GM19372 (cell line): ENCODE results near the gene MRPL24.
"Not testable (repeated sequence)": the region's sequence is repeated elsewhere in the genome, so short reads cannot be mapped to it uniquely, and the experiment has no call there.

ENCODE experiments used
- ATAC-seq: cut with Tn5 transposase; IDR thresholded peaks from one replicate; pipeline ENCODE4 v1.9.1; 2021; ENCODE audit warnings: mild to moderate bottlenecking, low read depth, moderate library complexity; ENCODE audit not compliant: unreplicated experiment

MRPL24 gene

DNA sequence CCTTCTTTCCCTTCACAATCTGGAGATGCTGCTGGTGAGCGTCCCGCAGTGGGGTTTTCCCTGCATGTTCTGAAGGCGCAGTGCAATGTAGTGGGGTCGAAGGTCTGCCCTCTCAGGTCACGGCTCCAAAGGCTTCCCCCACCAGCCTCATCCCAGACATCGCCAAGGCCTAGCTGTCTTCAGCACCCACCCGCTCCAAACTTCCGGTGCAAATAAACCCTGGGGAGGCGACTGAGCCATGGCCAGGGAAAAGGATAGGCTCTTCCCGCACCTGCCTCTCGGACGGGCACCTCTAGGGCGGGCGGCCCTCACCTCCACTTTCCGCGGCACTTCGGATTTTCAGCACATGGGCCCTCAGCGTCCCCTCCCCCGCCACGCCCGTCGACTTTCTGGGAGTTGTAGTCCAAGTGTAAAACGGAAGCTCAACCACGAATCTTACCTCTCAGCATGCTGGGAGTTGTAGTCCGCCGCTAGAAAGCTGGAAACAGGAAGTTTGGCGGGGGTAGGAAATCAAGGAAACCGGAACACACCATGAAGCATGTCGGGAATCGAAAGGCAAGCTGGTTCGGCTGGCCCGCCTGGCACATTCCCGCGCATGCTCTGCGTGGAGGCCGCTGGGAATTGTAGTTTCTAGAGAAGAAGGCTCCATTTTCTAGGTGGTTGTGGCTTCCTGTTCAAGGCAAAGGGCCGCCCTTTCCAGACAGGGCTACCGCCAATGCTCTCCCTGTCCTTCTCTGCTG is at the start of gene MRPL24:
TSS of gene MRPL24 (minus strand) at position 348 of the 740 bp plus-strand sequence. CDS start 2,384 bp downstream, outside the sequence.
- ATAC-seq: peak; percentile 85

DNA sequence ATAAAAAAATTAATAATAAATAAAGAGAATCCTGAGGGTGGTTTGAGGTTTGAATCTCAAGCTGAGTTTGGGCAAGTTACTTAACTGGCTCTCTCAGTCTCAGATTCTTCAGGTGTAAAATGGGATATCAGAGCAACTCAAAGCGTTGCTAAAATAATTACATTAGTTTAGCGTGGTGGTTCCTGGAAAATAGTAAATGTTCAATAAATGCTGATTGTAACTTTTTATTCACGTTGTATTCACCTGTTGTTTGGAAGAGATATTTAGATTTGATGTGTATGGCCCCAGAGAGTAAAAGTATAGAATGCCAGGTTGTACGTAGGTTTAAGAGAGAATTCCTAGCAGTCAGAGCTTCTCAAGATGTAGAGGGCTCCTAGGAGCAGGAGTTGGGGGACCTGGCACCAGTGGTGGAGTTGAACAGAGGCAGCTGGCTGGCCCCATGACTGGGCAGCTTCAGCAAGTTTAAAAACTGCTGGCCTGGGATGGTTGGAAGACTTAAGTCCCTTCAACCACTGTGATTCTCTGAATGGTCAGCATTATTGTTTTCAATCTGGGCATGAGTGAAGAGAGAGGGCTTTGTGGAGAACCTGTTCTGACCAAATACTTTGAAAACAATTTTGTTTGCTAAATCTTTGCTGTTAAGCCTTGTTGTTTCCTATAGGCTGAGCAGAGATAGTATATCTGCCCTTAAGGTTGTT is 48.9 kb upstream of the MRPL24 start:
- no peak for ATAC-seq

DNA sequence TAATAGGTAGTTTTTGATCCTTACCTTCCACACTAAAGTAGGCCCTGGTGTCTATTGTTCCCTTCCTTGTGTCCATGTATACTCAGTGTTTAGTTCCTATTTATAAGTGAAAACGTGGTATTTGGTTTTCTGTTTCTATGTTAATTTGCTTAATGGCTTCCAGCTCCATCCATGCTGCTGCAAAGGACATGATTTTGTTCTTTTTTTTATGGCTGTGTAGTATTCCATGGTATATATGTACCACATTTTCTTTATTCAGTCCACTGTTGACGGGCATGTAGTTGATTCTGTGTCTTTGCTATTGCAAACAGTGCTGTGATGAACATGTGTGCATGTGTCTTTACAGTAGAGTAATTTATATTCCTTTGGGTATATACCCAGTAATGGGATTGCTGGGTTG is 47.2 kb upstream of the MRPL24 start:
- ATAC-seq: no peak

DNA sequence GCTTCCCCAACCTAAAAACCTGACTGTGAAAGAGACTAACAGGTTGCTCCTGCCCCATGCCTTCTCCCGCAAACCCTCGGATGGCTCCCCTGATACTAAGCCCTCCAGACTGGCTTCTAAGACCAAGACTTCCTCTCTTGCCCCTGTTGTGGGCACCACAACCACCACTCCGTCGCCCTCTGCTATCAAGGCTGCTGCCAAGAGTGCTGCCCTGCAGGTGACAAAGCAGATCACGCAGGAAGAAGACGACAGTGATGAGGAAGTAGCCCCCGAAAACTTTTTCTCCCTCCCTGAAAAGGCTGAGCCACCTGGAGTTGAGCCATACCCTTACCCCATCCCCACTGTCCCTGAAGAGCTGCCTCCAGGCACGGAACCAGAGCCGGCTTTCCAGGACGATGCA is 45.8 kb upstream of the MRPL24 start:
- ATAC-seq: no peak

DNA sequence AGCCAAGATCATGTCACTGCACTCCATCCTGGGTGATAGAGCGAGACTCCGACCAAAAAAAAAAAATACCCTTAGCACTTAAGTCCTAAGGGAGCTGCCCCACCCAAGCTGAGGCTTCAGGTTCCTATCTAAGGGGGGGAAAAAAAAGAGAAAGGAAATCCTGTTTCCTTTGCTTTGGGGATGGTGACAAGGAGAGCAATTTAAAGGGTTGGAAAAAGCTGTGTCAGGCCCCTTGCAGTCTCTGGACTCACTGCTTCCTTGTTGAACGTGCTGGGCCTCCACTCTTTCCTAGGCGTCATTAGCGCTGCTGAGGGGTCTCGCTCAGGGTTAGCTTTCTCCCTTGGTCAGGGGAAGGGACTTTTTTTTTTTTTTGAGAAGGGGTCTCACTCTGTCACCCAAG is 44.6 kb upstream of the MRPL24 start:
- ATAC-seq: no peak

DNA sequence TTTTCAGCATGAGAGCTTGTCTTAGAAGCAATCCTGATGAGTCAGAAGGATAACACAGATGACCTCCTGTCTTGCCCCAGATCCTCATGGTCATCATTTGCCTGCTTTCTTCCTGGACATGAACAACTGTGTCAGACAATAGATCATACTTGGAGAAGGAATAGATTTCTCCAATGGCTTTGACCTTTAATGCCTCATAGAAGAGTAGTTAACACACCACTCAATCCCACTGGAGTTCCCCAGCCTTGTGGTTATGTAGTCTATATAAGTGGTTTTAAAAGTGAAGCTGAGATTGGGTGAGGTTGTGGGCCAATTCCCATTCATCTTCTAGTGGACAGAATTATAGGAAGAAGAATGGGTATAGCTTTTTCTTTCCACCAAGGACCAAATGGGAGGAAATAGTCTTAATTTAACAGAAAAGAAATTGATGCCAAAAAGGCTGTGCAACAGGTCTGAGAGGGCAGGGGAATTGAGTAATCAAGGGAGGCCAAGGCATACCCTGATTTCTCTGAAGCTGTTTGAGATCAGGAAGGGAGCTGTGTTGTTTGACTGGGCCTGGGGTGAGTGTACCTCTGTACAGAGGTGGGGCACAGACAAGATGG is 40.8 kb upstream of the MRPL24 start:
- ATAC-seq: no peak

DNA sequence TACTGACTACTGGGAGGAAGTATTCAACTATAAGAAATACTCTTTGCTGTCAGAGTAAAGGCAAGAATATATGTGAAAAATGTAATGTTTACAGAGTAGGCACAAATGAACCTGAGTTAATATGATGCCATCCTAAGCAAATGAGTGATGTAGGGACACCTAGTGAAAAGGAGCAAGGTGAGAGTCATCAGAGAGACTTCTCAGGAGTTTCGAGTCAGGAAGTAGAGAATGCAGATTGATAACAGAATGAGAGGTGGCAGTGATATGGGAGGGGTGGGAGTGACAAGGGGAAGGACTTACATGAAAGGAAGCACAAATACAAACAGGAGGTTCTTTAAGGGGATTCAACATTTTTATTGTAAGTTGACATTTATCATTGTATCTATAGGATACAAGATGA is 36.7 kb upstream of the MRPL24 start:
- ATAC-seq: no peak

DNA sequence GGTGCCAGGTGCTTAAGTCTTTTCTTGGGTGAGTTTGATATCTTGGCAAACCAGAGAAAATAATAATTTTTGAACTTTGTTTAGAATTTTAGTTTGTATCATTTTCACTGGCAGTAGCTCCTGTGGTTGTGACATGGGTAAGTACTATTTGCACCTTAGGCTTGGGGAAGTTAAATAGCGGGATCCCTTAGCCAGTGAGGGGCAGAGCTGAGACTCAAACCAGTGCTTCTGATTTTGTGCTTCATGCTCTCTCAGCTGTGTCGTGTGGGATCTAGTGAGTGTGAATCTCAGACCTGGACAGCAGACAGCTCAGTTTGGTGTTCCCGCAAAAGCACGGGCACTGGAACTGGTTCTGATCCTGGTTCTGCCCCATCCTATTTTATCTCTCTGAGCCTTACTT is 36.1 kb upstream of the MRPL24 start:
- no peak for ATAC-seq

DNA sequence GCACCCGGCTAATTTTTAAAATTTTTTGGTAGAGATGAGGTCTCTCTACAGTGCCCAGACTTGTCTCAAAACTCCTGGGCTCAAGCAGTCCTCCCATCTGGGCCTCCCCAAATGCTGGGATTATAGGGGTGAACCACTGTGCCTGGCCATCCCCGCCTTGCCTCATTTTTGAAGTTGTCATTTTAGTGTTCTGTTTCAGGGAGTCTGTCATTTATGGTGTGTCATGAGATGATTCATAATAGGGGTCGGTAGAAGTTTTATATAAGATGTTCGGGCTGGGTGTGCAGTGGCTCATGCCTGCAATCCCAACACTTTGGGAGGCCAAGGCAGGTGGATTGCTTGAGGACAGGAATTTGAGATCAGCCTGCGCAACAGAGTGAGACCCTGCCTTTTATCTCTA is 34.9 kb upstream of the MRPL24 start:
- no peak for ATAC-seq

DNA sequence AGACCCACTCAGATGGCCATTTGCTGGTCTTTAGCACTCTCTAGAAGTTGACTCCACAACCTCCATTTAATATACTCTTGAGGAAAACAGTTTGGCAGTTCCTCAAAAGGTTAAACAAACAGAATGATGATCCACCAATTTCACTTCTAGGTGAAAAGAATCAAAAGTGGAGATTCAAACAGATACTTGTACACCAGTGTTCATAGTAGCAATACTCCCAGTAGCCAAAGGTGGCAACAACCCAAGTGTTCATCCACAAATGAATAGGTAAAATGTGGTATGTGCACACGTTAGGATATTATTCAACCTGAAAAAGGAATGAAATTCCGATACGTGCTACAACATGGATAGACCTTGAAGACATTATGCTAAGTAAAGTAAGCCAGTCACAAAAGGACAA is 32.7 kb upstream of the MRPL24 start:
- ATAC-seq: no peak

DNA sequence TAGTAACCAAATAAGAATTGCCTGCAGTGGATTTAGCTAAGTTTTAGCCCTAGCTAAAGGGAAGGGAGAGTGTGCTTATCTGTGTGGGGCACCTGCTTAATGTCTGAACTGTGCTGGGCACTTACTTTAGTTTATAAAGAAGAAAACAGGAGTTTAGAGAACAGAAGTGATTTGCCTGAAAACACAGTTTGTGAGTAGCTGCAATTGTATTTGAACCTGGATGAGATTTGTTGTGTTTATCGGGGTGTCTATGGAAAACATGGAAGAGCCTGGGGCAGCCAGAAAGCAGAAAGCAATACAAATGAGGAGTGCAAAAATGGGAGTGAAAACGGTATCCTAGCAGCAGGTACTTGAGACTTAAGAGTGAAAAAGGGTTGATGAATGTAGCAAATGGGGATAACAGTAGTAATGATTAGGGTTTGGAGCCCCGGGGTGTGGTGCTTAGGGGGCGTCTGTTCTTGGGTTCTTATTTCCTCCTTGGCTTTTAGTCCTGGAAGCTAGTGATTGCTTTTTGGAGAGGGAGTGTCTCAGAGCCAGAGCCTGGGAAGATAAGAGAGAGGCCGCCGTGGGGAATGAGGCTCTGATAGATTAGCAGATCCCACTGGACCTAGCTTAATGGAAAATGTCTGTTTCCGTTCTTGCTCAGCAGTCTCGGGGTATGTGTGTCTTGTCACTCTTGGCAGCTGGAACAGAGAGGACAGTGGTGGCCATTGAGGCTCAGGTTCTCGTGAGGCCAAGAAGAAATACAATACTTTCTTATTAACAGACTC is 32.0 kb upstream of the MRPL24 start:
- no peak for ATAC-seq

DNA sequence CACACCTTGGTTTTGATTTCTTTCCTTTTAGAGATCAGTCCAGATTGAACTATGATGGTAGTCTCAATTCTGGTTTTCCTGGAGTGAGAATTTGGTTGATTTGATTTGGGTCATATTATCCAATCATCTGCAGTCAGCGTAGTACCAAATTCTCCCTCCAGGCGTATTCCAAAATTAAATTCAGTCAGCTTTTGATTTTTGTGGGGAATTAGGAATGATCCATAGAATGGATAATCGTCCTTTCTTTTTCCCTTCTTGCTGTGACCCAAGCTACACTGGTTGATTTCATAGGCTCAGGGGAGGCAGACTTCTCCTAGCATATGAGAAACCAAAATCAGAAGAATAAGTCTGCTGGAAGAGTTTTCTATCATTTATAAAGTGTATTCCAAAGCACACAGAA is 31.3 kb upstream of the MRPL24 start:
- ATAC-seq: no peak

DNA sequence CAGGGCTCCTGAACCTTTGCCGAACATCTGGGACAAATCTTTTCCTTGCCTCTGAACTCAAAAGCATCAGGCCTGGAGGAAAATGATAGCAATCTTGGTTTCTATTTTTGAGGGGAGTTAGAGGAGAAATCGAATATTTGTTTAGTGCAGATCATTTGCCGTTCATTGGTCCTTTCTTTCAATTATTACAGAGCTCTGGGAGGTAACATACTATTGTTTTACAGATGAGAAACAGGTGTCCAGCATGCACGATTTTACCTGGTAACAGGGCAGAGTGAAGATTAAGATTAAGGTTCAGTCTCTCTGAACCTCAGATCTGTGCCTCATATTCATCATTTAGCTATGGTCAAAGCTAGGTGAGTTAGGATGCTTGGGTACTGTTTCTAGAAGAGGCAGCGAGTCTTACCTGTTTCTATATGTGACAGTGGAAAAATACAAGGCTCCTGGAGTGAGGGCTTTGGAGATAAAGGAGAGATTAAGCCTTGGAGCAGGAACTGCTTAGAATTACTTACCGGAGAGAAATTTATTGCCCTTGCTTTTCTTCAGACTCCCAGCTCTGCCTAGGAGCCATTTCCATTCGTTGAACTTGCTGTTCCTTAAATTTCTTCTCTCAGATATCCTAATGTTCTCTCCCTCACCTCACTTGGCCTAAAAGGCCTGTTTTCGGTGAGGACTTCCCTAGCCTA is 27.9 kb upstream of the MRPL24 start:
- no peak for ATAC-seq

DNA sequence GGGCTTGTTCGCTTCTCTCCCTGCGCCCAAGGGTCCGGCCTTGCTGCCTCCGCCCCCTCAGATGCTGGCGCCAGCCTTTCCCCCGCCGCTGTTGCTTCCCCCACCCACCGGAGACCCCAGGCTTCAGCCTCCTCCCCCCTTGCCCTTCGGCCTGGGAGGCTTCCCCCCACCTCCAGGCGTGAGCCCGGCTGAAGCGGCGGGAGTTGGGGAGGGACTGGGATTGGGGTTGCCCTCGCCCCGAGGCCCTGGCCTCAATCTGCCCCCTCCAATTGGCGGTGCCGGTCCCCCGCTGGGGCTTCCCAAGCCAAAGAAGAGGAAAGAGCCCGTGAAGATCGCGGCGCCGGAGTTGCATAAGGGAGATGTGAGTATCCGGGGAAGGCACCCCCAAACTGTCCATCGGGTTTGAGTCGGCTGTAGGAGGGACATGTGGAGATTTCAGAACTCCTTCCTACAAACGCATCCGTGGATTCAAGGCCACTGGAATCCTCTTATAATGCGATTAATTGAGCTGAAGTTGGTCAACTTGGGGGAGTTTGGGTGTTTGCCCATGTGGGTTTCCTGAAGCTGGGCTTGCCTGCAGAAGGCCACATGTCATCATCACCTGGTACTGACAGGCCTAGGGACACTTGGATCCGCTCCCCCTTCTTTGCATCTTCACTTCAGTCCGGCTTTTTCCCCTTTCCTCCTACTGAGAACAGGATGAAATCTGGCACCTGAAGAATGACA is 27.2 kb upstream of the MRPL24 start:
- peak; percentile 3 for ATAC-seq

DNA sequence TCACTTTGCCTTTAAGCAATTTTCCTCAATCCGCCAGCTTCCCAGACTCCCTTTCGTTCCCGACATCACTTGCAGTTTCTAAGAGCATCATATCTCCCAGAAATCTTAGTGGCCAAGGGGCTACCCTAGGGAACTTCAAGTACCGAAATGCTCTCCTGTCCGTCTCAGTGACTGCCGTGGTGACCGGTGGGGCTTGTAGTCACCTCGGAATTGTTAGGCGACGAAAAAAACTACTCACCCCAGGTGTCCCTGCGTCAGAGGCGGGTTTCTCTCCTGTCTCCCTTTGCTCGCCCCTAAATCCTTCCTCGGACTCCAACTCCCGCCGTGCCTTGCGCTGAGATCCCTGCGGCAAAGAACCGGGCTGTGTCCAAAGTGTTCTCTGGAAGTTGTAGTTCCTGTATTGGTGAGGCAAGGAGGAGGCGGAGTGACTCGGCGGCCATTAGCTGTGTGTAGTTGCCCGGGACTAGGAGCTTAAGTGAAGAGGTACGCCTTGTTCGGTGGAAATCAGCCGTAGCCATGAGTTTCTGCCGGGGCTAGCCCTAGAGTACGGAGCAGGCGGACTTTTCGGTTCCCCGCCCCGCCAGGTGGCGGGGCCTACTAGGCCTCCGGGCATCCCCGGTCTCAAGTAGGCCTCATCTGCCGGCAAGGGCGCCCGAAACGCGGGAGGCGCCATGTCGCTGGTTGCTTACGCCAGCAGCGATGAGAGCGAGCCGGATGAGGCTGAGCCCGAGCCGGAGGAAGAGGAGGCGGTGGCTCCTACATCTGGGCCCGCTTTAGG is 26.4 kb upstream of the MRPL24 start, which contains the start of gene PRCC:
TSS of gene PRCC (plus strand) at position 435 of the 778 bp plus-strand sequence. CDS start at position 672, 237 bp downstream.
- ATAC-seq: peak; percentile 96

DNA sequence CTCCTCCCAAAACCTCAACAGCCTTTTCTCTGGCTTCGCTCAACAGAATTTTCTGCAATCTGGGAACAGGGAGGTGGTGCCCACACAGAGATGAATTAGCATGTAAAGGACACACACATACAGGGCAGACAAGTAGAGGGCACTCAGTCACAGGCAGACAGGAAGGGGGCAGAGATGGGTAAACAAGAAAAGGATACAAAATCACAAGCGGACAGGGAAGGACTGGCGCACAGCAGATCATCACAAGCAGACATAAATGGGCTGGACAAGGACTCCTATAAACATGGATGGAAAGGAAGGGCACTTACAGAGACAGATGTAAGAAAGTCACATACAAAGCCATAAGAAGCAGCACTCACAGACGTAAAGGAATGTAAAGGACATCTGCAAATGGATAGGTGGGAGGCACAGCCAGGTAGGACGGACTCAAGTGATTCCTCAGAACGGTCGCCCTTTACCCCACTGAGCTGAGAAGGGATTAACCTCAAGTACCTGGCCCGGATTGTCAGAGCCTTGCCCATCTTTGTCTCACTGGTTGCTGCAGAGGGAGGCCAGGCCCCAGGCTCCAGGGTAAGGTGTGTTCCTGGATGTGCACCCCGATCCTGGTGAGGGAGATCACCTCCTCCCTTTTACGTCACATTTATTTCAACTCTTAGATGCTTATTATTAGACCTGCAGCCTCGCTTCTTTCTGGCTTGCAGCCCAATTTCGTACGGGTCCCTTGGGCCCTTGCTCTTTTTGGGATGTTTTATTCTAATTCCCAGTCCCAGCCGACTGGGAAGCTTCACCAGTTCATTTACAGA is 25.6 kb upstream of the MRPL24 start:
- peak; percentile 6 for ATAC-seq

DNA sequence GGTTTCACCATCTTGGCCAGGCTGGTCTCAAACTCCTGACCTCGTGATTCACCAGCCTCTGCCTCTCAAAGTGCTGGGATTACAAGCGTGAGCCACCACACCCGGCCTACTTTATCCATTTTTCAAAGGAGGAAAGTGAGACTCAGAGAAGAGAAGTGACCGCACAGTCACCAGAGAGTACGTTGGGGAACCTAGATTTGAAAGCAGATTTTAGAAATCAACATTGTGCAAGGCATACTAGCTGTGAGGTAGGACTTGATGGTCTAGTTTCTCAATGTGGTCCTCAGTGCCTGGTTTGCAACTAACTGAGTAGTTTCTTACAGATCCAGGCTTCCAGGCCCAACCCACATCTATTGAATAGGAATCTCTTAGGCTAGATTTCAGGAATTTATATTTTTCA is 24.8 kb upstream of the MRPL24 start:
- ATAC-seq: no peak

DNA sequence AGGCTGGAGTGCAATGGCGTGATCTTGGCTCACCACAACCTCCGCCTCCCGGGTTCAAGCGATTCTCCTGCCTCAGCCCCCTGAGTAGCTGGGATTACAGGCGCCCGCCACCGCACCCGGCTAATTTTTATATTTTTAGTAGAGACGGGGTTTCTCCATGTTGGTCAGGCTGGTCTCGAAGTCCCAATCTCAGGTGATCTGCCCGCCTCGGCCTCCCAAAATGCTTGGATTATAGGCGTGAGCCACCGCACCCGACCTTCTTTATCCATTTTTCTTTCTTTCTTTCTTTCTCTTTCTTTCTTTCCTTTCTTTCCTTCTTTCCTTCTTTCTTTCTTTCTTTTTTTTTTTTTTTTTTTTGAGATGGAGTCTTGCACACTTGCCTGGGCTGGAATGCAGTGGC is 24.2 kb upstream of the MRPL24 start:
- not testable (repeated sequence) for ATAC-seq
